SK-N-SH treated with all-trans-retinoic acid at 6 μM for 48 hours (cell line): ENCODE measurements around the gene PON3.

Experiments used
- ARNTL ChIP-seq: fragments of 450-650 bp; formaldehyde crosslinking; IDR thresholded peaks from 2 replicates; pipeline ENCODE4 v1.5.0; 2020; ENCODE audit warnings: low read depth, mild to moderate bottlenecking, moderate library complexity, borderline replicate concordance
- BACH2 ChIP-seq: fragments of 250-450 bp; sonication (Bioruptor Pico); IDR thresholded peaks from 2 replicates; pipeline ENCODE4 v1.9.0; 2021; ENCODE audit warnings: mild to moderate bottlenecking, borderline replicate concordance
- ESRRG ChIP-seq: fragments of 250-450 bp; sonication (Bioruptor Pico); IDR thresholded peaks from 2 replicates; pipeline ENCODE4 v1.6.1; 2021; ENCODE audit warnings: mild to moderate bottlenecking
- OSR1 ChIP-seq: fragments of 250-450 bp; sonication (Bioruptor Pico); IDR thresholded peaks from 2 replicates; pipeline ENCODE4 v1.8.0; 2022; ENCODE audit warnings: moderate library complexity, mild to moderate bottlenecking, inconsistent platforms
- PATZ1 ChIP-seq: fragments of 250-450 bp; sonication (Bioruptor Pico); IDR thresholded peaks from 2 replicates; pipeline ENCODE4 v1.8.0; 2020; ENCODE audit warnings: mild to moderate bottlenecking, moderate library complexity, borderline replicate concordance
- PPARA ChIP-seq: fragments of 250-450 bp; sonication (Bioruptor Pico); IDR thresholded peaks from 2 replicates; pipeline ENCODE4 v1.5.0; 2020; ENCODE audit warnings: mild to moderate bottlenecking, borderline replicate concordance
- RARB ChIP-seq: fragments of 250-450 bp; sonication (Bioruptor Pico); IDR thresholded peaks from 2 replicates; pipeline ENCODE4 v1.8.0; 2021; ENCODE audit warnings: mild to moderate bottlenecking, moderate library complexity
- TCF4 ChIP-seq: fragments of 250-450 bp; sonication (Bioruptor Pico); IDR thresholded peaks from 2 replicates; pipeline ENCODE4 v1.8.0; 2021; ENCODE audit warnings: mild to moderate bottlenecking, moderate library complexity, borderline replicate concordance
- TOX ChIP-seq: fragments of 250-450 bp; sonication (Bioruptor Pico); IDR thresholded peaks from 2 replicates; pipeline ENCODE4 v1.8.0; 2021; ENCODE audit warnings: mild to moderate bottlenecking, moderate library complexity, borderline replicate concordance
- ZFP30 ChIP-seq: fragments of 450-650 bp; formaldehyde crosslinking; IDR thresholded peaks from 2 replicates; pipeline ENCODE4 v1.5.0; 2022; ENCODE audit warnings: mild to moderate bottlenecking, moderate library complexity
- ZNF565 ChIP-seq: fragments of 450-650 bp; formaldehyde crosslinking; conservative IDR thresholded peaks from 2 replicates; pipeline ENCODE4 v1.5.0; 2020; ENCODE audit warnings: low read depth, mild to moderate bottlenecking, moderate library complexity
- ZNF70 ChIP-seq: fragments of 450-650 bp; formaldehyde crosslinking; IDR thresholded peaks from 2 replicates; pipeline ENCODE4 v1.5.0; 2020; ENCODE audit warnings: mild to moderate bottlenecking, moderate library complexity

- no peak for TF ChIP-seq ZFP30 (CRISPR knock-in tag)
- TF ChIP-seq RARB (CRISPR knock-in tag) = no peak
- TF ChIP-seq ESRRG (CRISPR knock-in tag) = no peak
- TF ChIP-seq OSR1 = no peak
- no peak for TF ChIP-seq PATZ1 (CRISPR knock-in tag)
- no peak for TF ChIP-seq PPARA
- TF ChIP-seq TCF4 = no peak
- no peak for TF ChIP-seq ARNTL (CRISPR knock-in tag)
- TF ChIP-seq ZNF70 (CRISPR knock-in tag) = no peak
- TF ChIP-seq TOX (CRISPR knock-in tag) = no peak
- no peak for TF ChIP-seq BACH2 (CRISPR knock-in tag)
- no peak for TF ChIP-seq ZNF565 (CRISPR knock-in tag)
Measured at GRCh38 chr7:95436407-95436806, 40.2 kb upstream of the PON3 start.
